CD4-positive, alpha-beta T cell (primary cell): ENCODE data around the gene SSBP2. TPM values are rescaled to one million over a fixed set of nuclear protein-coding genes. Genes with fewer than 3 reads are reported as not detected.

ENCODE experiments used
- ATAC-seq: fragments of 200-7000 bp; cut with Tn5 transposase; one replicate; pipeline ENCODE4 v1.10.0; 2022; ENCODE audit warnings: mild to moderate bottlenecking; ENCODE audit not compliant: poor library complexity
- CTCF ChIA-PET: fragments of 350-600 bp; sonication (Branson Sonifier 250); formaldehyde crosslinking; loops from one replicate; lab custom pipeline; 2021; ENCODE audit warnings: antibody characterized with exemption, inconsistent platforms; lab: Charles Lee
- POLR2A ChIA-PET: fragments of 350-600 bp; sonication (Branson Sonifier 250); formaldehyde crosslinking; loops from one replicate; lab custom pipeline; 2021; ENCODE audit warnings: antibody characterized with exemption, inconsistent platforms; lab: Charles Lee
- DNase-seq, 14 experiments: peaks; one replicate each; pipeline ENCODE4 v3.0.0-alpha.2; 2013 to 2020; ENCODE audit warnings: mixed read lengths in 2 of 14
- H3K27ac ChIP-seq, 2 donors: one replicate each; pipeline versions ENCODE4 v1.5.1 to v1.7.0; 2013; ENCODE audit warnings: low read length in 2 of 2, low read depth in 1 of 2, mild to moderate bottlenecking in 1 of 2
- H3K27me3 ChIP-seq, 2 experiments: 1 replicate in 1 of 2; 2 replicates in 1 of 2; pipeline versions ENCODE4 v1.6.1 to v1.7.0; 2013; ENCODE audit warnings: low read length in 2 of 2, control low read depth in 1 of 2, mild to moderate bottlenecking in 1 of 2, moderate library complexity in 1 of 2; ENCODE audit not compliant: insufficient read depth in 2 of 2, control insufficient read depth in 1 of 2
- H3K36me3 ChIP-seq: one replicate; pipeline ENCODE4 v1.6.1; 2013; ENCODE audit warnings: low read length, control low read depth; ENCODE audit not compliant: insufficient read depth
- H3K4me1 ChIP-seq: one replicate; pipeline ENCODE4 v1.6.1; 2013; ENCODE audit warnings: low read length, control low read depth; ENCODE audit not compliant: insufficient read depth
- H3K4me3 ChIP-seq: one replicate; pipeline ENCODE4 v1.5.1; 2013; ENCODE audit warnings: mild to moderate bottlenecking, low read length, moderate library complexity
- H3K9me3 ChIP-seq, 2 experiments: 1 replicate in 1 of 2; 2 replicates in 1 of 2; pipeline versions ENCODE4 v1.6.1 to v1.7.0; 2013; ENCODE audit warnings: low read length in 2 of 2, mild to moderate bottlenecking in 2 of 2, control low read depth in 1 of 2, moderate library complexity in 1 of 2; ENCODE audit not compliant: control insufficient read depth in 1 of 2, insufficient read depth in 1 of 2
- H3K27ac Mint-ChIP-seq: one replicate; pipeline ENCODE4 v1.8.0; 2020; ENCODE audit warnings: mixed read lengths
- H3K27me3 Mint-ChIP-seq: one replicate; pipeline ENCODE4 v1.8.0; 2021; ENCODE audit warnings: mixed read lengths
- H3K36me3 Mint-ChIP-seq: one replicate; pipeline ENCODE4 v1.8.0; 2021; ENCODE audit warnings: low read depth, mixed read lengths
- H3K4me1 Mint-ChIP-seq: one replicate; pipeline ENCODE4 v1.8.0; 2021; ENCODE audit warnings: low read depth, mixed read lengths
- H3K4me3 Mint-ChIP-seq: one replicate; pipeline ENCODE4 v1.8.0; 2020; ENCODE audit warnings: mild to moderate bottlenecking, mixed read lengths
- H3K9me3 Mint-ChIP-seq: one replicate; pipeline ENCODE4 v1.8.0; 2020; ENCODE audit warnings: mixed read lengths
- intact Hi-C, 2 experiments: fragments of 100-400 bp; cut with DNase I in 1 of 2; cut with micrococcal nuclease in 1 of 2; formaldehyde crosslinking; loops; one replicate each; pipeline versions ENCODE4 v1.15.1 to v1.9.0; 2023 to 2025; cut with DNase I, micrococcal nuclease
- total RNA-seq, 174 experiments: library from RNA in 2 of 174; stranded (reverse) in 2 of 174; gene quantifications; one replicate each; pipeline ENCODE4 v1.2.3 and lab custom pipeline; 2021 to 2026
- TF ChIP-seq, protein P1 (sequence below): fragments of 200-600 bp; IDR thresholded peaks from one replicate; pipeline ENCODE4 v1.8.0; 2022; ENCODE audit warnings: antibody characterized with exemption, mild to moderate bottlenecking

The SSBP2 gene
- total RNA-seq, 2 experiments from 2014 or later, result 33.5 to 36.3 TPM

DNA sequence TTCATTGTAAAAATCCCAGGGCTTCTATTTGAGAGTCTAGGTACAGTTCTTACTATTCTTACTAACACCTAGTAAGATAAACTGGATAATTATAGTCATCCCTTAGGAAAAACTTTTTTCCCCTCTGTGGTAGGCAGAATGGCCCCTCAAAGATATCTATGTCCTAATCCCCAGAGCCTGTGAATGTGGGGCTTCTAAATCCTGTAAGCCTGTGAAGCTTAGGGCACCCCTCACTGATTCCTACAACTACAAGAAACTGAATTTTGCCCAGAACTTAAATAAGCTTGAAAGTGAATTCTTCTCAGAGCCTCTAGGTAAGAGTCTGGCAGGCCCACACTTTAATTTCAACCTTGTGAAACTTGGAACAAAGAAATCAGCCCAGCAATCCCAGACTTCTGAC is 226.9 kb downstream of the SSBP2 start:
- no peak overlapping the region for H3K4me3 Mint-ChIP-seq
- H3K9me3 ChIP-seq, result no peaks in the 10 kb centered on the region
- ATAC-seq (no peak), DNase-seq (no peak)
- TF ChIP-seq, protein P1, sequence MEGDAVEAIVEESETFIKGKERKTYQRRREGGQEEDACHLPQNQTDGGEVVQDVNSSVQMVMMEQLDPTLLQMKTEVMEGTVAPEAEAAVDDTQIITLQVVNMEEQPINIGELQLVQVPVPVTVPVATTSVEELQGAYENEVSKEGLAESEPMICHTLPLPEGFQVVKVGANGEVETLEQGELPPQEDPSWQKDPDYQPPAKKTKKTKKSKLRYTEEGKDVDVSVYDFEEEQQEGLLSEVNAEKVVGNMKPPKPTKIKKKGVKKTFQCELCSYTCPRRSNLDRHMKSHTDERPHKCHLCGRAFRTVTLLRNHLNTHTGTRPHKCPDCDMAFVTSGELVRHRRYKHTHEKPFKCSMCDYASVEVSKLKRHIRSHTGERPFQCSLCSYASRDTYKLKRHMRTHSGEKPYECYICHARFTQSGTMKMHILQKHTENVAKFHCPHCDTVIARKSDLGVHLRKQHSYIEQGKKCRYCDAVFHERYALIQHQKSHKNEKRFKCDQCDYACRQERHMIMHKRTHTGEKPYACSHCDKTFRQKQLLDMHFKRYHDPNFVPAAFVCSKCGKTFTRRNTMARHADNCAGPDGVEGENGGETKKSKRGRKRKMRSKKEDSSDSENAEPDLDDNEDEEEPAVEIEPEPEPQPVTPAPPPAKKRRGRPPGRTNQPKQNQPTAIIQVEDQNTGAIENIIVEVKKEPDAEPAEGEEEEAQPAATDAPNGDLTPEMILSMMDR, result no peak
- peaks cover 7% of the 10 kb centered on the region for H3K4me1 Mint-ChIP-seq
- H3K27me3 ChIP-seq, result no peaks in the 10 kb centered on the region
- H3K27ac ChIP-seq, result no peak overlapping the region
- no peaks in the 10 kb centered on the region for H3K36me3 ChIP-seq
- CTCF ChIA-PET, result interaction anchor here (1.2 kb wide), 2 partner anchors 13 to 14 kb away, joined by 3 read pairs; no protein-coding TSS in a partner anchor
- no peaks in the 10 kb centered on the region for H3K9me3 Mint-ChIP-seq
- peaks cover 6% of the 10 kb centered on the region for H3K36me3 Mint-ChIP-seq
- H3K4me1 ChIP-seq, result no peaks in the 10 kb centered on the region
- intact Hi-C loops, result no loop called here
- POLR2A ChIA-PET, result interaction anchor here (1.1 kb wide), 1 partner anchor 328 kb away, joined by 3 read pairs; no protein-coding TSS in a partner anchor
- H3K27me3 Mint-ChIP-seq, result no peaks in the 10 kb centered on the region
- H3K27ac Mint-ChIP-seq, result no peak overlapping the region
- no peak overlapping the region for H3K4me3 ChIP-seq

DNA sequence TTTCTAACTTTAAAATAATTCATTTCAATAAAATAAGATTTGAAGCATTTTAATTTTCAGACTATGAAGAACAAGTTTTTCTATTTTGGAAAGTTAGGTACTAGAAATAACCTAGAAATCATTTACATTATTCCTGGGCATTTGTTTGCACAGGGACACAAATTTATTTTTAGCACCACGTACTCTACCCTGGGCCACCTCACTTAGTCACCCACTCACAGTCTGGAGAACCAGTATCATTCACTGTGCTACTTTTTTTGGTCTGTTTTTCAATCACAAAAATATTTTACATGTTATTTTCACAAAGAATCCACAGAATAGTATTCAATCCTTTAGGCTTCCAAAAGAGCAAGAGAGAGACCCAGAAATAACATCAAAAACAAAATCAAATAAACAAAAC is 228.3 kb downstream of the SSBP2 start:
- H3K27ac ChIP-seq, result no peak overlapping the region
- Mint-ChIP-seq H3K4me1 (peaks cover 7% of the 10 kb centered on the region), H3K27ac (no peak overlapping the region), H3K9me3 (no peaks in the 10 kb centered on the region), H3K4me3 (no peak overlapping the region), H3K36me3 (no peaks in the 10 kb centered on the region), H3K27me3 (no peaks in the 10 kb centered on the region)
- H3K9me3 ChIP-seq, result no peaks in the 10 kb centered on the region
- ChIA-PET CTCF (no interaction called here), POLR2A (no interaction called here)
- TF ChIP-seq, protein P1, result no peak
- H3K4me3 ChIP-seq, result no peak overlapping the region
- ATAC-seq, result no peak
- H3K36me3 ChIP-seq, result no peaks in the 10 kb centered on the region
- intact Hi-C loops, result no loop called here
- no peak for DNase-seq
- no peaks in the 10 kb centered on the region for H3K27me3 ChIP-seq
- no peaks in the 10 kb centered on the region for H3K4me1 ChIP-seq

DNA sequence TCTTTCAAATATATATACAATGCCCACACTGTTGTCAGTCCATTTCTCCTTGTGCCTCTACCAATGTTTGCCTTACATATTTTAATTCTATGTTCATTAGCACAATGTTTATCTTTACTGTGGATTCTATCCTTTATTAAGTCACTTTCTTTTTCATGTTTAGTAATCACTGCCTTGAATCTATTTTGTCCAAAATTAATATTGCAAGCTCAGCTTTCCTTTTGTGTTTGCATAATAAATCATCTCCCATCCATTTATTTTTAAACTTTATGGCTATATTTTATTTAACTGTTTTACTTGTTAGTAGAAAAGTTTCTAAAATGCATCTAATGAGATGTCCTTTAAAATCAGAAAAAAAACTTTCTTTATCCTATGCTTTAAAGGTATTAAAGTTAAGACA is 230.1 kb downstream of the SSBP2 start:
- TF ChIP-seq, protein P1, result no peak
- H3K27ac Mint-ChIP-seq, result no peak overlapping the region
- no peaks in the 10 kb centered on the region for H3K27me3 ChIP-seq
- no peak for ATAC-seq
- no peak overlapping the region for H3K4me3 Mint-ChIP-seq
- no peaks in the 10 kb centered on the region for H3K9me3 Mint-ChIP-seq
- CTCF ChIA-PET, result no interaction called here
- no peak overlapping the region for H3K27ac ChIP-seq
- H3K36me3 ChIP-seq, result no peaks in the 10 kb centered on the region
- no peaks in the 10 kb centered on the region for H3K27me3 Mint-ChIP-seq
- H3K36me3 Mint-ChIP-seq, result no peaks in the 10 kb centered on the region
- H3K9me3 ChIP-seq, result no peaks in the 10 kb centered on the region
- H3K4me1 Mint-ChIP-seq, result peaks cover 5% of the 10 kb centered on the region
- POLR2A ChIA-PET, result no interaction called here
- H3K4me1 ChIP-seq, result no peaks in the 10 kb centered on the region
- no peak overlapping the region for H3K4me3 ChIP-seq
- DNase-seq, result no peak
- intact Hi-C loops, result no loop called here
